ENCODE results near the gene VEGFB. TPM values are rescaled to one million over a fixed set of nuclear protein-coding genes. Genes with fewer than 3 reads are reported as not detected.

Gene VEGFB
- total and polyA plus RNA-seq, 2 of the 4 experiments (the other 2 are of a cell fraction): 3.0 to 25.1 TPM

- H3K9me3 ChIP-seq (ENCODE audit: control insufficient read depth, insufficient read depth, low read length): no peaks in the 10 kb centered on the region
- in situ Hi-C loops (cut with MboI; ENCODE audit: low sequenced_read_pairs) (no loop called here), intact Hi-C loops (cut with micrococcal nuclease) (no loop called here), dilution Hi-C loops (cut with HindIII; ENCODE audit: low sequenced_read_pairs, unreplicated experiment) (no loop called here)
- H3K23ac ChIP-seq (ENCODE audit: low read depth, low read length): peak within 1 kb of the TSS; percentile 92
- H3K36me3 ChIP-seq (ENCODE audit: control insufficient read depth, insufficient read depth, low read length): peaks cover 5% of the 10 kb centered on the region
- peak within 1 kb of the TSS; percentile 93 for H3K9ac ChIP-seq (ENCODE audit: low read depth, low read length)
- peak within 1 kb of the TSS; percentile 95 for H3K4ac ChIP-seq (ENCODE audit: low read depth, low read length)
- no peaks in the 10 kb centered on the region for H3K27me3 ChIP-seq (ENCODE audit: control insufficient read depth, insufficient read depth, low read length)
- H2BK15ac ChIP-seq (ENCODE audit: low read depth, low read length): peak within 1 kb of the TSS; percentile 26; the same call in 1 of the 3 replicates
- peaks cover 22 to 62% of the 10 kb centered on the region in 2 experiments; a peak in 3 of 4 replicates for H3K79me1 ChIP-seq (ENCODE audit: low read depth in 1 of 2, low read length in 2 of 2)
- H3K4me2 ChIP-seq (ENCODE audit: low read depth, low read length): peak within 1 kb of the TSS; percentile 95
- H2BK5ac ChIP-seq (ENCODE audit: low read depth, low read length, poor library complexity, severe bottlenecking): peak within 1 kb of the TSS; percentile 90
- H2AK9ac ChIP-seq (replicated peaks; ENCODE audit: low read depth, low read length, poor library complexity): peak within 1 kb of the TSS; percentile 100
- CTCF ChIA-PET: interaction anchor here (0.6 to 0.9 kb wide), 2 partner anchors 36 to 75 kb away, joined by 3 read pairs; no protein-coding TSS in a partner anchor
- peaks cover 20% of the 10 kb centered on the region for H3K4me1 ChIP-seq (ENCODE audit: control insufficient read depth, insufficient read depth, low read length)
- POLR2A ChIA-PET (ENCODE audit: unreplicated experiment): interaction anchor here (0.5 kb wide), 1 partner anchor 75 kb away, joined by 3 read pairs; no protein-coding TSS in a partner anchor
- peak within 1 kb of the TSS; percentile 85 for H3K27ac ChIP-seq (ENCODE audit: insufficient read depth, low read length)
- peak within 1 kb of the TSS; percentile 83 for H3K56ac ChIP-seq (ENCODE audit: extremely low read depth, insufficient read depth, low read length)
- H3K9me1 ChIP-seq (ENCODE audit: insufficient read depth, low read length): peaks cover 19% of the 10 kb centered on the region
- WGBS, 2 experiments (ENCODE audit: extremely low coverage in 2 of 2, insufficient read length in 1 of 2): 0% methylated on average over 30 of the region's 54 CpGs; no CpG with 5 or more reads in 1 of the 2 experiments
- peak within 1 kb of the TSS; percentile 95 for H4K5ac ChIP-seq (ENCODE audit: low read depth, low read length)
- peak within 1 kb of the TSS; percentile 94 for H2AK5ac ChIP-seq (ENCODE audit: low read depth, low read length)
- ATAC-seq (ENCODE audit: low read depth) (peak; percentile 84), DNase-seq (peak; percentile 66)
- peak within 1 kb of the TSS; percentile 94 for H4K91ac ChIP-seq (ENCODE audit: insufficient read depth, low read depth, low read length)
- H2BK20ac ChIP-seq (ENCODE audit: low read depth, low read length): no peak within 1 kb of the TSS
- H3K14ac ChIP-seq (replicated peaks; ENCODE audit: low read depth, low read length): peak within 1 kb of the TSS; percentile 95
- H4K20me1 ChIP-seq (ENCODE audit: insufficient read depth, low read length): no peaks in the 10 kb centered on the region; the same call in 1 of the 2 replicates
- H2BK120ac ChIP-seq (ENCODE audit: low read depth, low read length): peak within 1 kb of the TSS; percentile 25
- peak within 1 kb of the TSS; percentile 99 for H2AFZ ChIP-seq (replicated peaks; ENCODE audit: low read length, poor library complexity)
- peak within 1 kb of the TSS; percentile 82 for H3K18ac ChIP-seq (ENCODE audit: low read depth, low read length)
- no TSS peak for BruUV-seq (replicated peaks)
- peak; percentile 12; the same call in 1 of the 2 replicates for TF ChIP-seq CTCF (conservative IDR thresholded peaks at IDR 0.05; ENCODE audit: low read depth, low read length)
- 0 out of 2 replicates have a peak, but pooled peaks have one; percentile 21 for TF ChIP-seq BHLHE40 (IDR thresholded peaks at IDR 0.05; ENCODE audit: low read depth, low read length)
- TF ChIP-seq CHD1 (IDR thresholded peaks at IDR 0.05; ENCODE audit: low read depth, low read length): no peak
- no peak for TF ChIP-seq USF2 (IDR thresholded peaks at IDR 0.05; ENCODE audit: low read depth, low read length)
- peak; percentile 70; the same call in 1 of the 2 replicates for TF ChIP-seq MXI1 (IDR thresholded peaks at IDR 0.05; ENCODE audit: borderline replicate concordance, low read depth, low read length)
- peak; percentile 49 for TF ChIP-seq POLR2A (IDR thresholded peaks at IDR 0.05; ENCODE audit: low read depth, low read length)
- H4K8ac ChIP-seq (ENCODE audit: low read depth in 2 of 2, low read length in 2 of 2): peak within 1 kb of the TSS; percentile 86 to 99
- H3K4me3 ChIP-seq (ENCODE audit: insufficient read depth, low read depth, low read length): peak within 1 kb of the TSS; percentile 95
These were observed 8.5 kb upstream of the VEGFB start, which contains the start of the genes NUDT22 and TRPT1 for GRCh38 chr11:64225608-64226506. NUDT22 (plus strand) TSS chr11:64226274; CDS start chr11:64226653, 379 bp downstream. TRPT1 (minus strand) TSS chr11:64226186; CDS start chr11:64225860, 326 bp downstream.
